GM12878 (cell line): ENCODE results near the gene DRC1. TPM values are rescaled to one million over a fixed set of nuclear protein-coding genes. Genes with fewer than 3 reads are reported as not detected.

Source experiments
- polyA plus RNA-seq, 11 experiments: library from polyadenylated mRNA; depleted of rRNA in 4 of 11; unstranded in 6 of 11; stranded (reverse) in 5 of 11; fragments of >200 nt; fragmentation: Nextera tagmentation in 4 of 11; fragmentation: Illumina TruSeq in 1 of 11; extraction: Ambion mirVana in 4 of 11; extraction: Trizol in 1 of 11; gene quantifications; 1 replicate in 1 of 11; 2 replicates in 10 of 11; pipeline versions ENCODE4 v1.2.1 to v1.2.3, GENCODE V29; 2011 to 2016; ENCODE audit warnings: inconsistent platforms in 2 of 11, missing spikeins in 2 of 11, low read depth in 1 of 11
- total RNA-seq, 4 experiments: library from RNA; depleted of rRNA in 3 of 4; stranded (reverse); fragments of >200 nt in 3 of 4; fragmentation: Illumina TruSeq in 1 of 4; extraction: Trizol in 1 of 4; gene quantifications; 2 replicates each; pipeline versions ENCODE4 v1.2.1 to v1.2.3, GENCODE V29; 2013 to 2021
- TF ChIP-seq, protein P1 (sequence below): fragments of 450-650 bp; IDR thresholded peaks from 2 replicates; pipeline ENCODE4 v1.6.1; 2016; ENCODE audit warnings: mild to moderate bottlenecking, moderate library complexity, borderline replicate concordance
- TF ChIP-seq, protein P2 (sequence below): fragments of 450-650 bp; formaldehyde crosslinking; IDR thresholded peaks from 2 replicates; pipeline ENCODE4 v1.4.0; 2022; ENCODE audit warnings: mild to moderate bottlenecking, moderate library complexity

Gene DRC1
- total and polyA plus RNA-seq, 10 of the 15 experiments (the other 5 are each of a cell fraction or from before 2014, with no cell fraction given): 0.03 TPM; not detected in 9

DNA sequence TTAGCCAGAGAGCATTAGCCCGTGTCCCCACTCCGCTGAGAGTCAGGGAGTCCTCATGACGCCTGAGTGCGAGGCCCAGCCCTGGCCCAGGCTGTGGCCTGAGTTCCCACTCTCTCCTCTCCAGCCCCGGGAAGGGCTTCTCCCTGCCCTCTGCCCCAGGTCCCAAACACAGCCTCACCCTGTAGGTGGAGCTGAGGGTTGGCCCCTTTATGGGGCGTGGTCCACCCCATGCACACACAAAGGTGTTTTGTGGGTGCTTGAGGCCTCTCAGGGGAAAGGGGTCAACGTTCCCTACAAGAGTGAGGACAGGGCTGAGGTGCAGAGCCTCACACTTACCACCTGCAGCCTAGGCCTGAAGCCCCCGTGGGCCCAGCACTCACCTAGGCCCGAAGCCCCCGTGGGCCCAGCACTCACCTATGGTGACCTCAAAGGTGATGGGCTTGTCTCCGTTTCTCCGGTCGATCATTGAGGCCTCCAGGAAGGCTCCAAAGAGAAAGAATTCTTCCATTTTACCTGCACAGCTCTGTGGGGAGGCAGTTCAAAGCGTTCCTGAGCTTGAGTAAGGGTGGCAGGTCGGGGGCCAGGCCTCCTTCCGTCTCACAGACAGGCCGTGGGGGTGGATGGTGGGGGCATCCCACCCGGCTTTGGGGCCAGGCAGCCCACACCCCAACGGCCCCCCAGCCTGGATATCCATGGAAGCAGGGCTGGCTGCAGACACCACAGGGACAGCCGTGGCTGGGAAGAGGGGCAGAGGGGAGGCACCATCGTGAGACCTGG is 78.3 kb downstream of the DRC1 start (continued):
- TF ChIP-seq, protein P1, sequence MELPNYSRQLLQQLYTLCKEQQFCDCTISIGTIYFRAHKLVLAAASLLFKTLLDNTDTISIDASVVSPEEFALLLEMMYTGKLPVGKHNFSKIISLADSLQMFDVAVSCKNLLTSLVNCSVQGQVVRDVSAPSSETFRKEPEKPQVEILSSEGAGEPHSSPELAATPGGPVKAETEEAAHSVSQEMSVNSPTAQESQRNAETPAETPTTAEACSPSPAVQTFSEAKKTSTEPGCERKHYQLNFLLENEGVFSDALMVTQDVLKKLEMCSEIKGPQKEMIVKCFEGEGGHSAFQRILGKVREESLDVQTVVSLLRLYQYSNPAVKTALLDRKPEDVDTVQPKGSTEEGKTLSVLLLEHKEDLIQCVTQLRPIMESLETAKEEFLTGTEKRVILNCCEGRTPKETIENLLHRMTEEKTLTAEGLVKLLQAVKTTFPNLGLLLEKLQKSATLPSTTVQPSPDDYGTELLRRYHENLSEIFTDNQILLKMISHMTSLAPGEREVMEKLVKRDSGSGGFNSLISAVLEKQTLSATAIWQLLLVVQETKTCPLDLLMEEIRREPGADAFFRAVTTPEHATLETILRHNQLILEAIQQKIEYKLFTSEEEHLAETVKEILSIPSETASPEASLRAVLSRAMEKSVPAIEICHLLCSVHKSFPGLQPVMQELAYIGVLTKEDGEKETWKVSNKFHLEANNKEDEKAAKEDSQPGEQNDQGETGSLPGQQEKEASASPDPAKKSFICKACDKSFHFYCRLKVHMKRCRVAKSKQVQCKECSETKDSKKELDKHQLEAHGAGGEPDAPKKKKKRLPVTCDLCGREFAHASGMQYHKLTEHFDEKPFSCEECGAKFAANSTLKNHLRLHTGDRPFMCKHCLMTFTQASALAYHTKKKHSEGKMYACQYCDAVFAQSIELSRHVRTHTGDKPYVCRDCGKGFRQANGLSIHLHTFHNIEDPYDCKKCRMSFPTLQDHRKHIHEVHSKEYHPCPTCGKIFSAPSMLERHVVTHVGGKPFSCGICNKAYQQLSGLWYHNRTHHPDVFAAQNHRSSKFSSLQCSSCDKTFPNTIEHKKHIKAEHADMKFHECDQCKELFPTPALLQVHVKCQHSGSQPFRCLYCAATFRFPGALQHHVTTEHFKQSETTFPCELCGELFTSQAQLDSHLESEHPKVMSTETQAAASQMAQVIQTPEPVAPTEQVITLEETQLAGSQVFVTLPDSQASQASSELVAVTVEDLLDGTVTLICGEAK: no peak
- TF ChIP-seq, protein P2, sequence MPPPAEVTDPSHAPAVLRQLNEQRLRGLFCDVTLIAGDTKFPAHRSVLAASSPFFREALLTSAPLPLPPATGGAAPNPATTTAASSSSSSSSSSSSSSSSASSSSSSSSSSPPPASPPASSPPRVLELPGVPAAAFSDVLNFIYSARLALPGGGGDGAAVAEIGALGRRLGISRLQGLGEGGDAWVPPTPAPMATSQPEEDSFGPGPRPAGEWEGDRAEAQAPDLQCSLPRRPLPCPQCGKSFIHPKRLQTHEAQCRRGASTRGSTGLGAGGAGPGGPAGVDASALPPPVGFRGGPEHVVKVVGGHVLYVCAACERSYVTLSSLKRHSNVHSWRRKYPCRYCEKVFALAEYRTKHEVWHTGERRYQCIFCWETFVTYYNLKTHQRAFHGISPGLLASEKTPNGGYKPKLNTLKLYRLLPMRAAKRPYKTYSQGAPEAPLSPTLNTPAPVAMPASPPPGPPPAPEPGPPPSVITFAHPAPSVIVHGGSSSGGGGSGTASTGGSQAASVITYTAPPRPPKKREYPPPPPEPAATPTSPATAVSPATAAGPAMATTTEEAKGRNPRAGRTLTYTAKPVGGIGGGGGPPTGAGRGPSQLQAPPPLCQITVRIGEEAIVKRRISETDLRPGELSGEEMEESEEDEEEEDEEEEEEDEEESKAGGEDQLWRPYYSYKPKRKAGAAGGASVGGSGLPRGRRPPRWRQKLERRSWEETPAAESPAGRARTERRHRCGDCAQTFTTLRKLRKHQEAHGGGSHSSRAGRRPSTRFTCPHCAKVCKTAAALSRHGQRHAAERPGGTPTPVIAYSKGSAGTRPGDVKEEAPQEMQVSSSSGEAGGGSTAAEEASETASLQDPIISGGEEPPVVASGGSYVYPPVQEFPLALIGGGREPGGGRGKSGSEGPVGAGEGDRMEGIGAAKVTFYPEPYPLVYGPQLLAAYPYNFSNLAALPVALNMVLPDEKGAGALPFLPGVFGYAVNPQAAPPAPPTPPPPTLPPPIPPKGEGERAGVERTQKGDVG (CRISPR knock-in tag): no peak
